Spleen (tissue), 11 donors: Measurements from ENCODE around the gene BFSP1. TPM values are rescaled to one million over a fixed set of nuclear protein-coding genes. Genes with fewer than 3 reads are reported as not detected.

Experiments
- DNase-seq: peaks from one replicate; pipeline ENCODE4 v3.0.0-alpha.2; 2020
- H3K27ac ChIP-seq, 8 donors: fragments of 200-600 bp; sonication (generic) in 7 of 8; 1 replicate in 4 of 8; 2 replicates in 4 of 8; pipeline versions ENCODE4 v1.5.0 to v1.8.0; 2016 to 2021; ENCODE audit warnings: inconsistent platforms in 4 of 8, mild to moderate bottlenecking in 4 of 8, moderate library complexity in 1 of 8
- H3K27me3 ChIP-seq, 7 donors: fragments of 200-600 bp; sonication (generic) in 6 of 7; replicated peaks in 1 of 7; 1 replicate in 4 of 7; 2 replicates in 3 of 7; pipeline versions ENCODE4 v1.5.0 to v1.8.0; 2016 to 2021; ENCODE audit warnings: inconsistent platforms in 3 of 7, mild to moderate bottlenecking in 1 of 7
- H3K36me3 ChIP-seq, 6 donors: fragments of 200-600 bp; sonication (generic) in 5 of 6; 1 replicate in 4 of 6; 2 replicates in 2 of 6; pipeline versions ENCODE4 v1.5.0 to v1.8.0; 2016 to 2021; ENCODE audit warnings: inconsistent platforms in 2 of 6
- H3K4me1 ChIP-seq, 6 donors: fragments of 200-600 bp; sonication (generic) in 5 of 6; 1 replicate in 3 of 6; 2 replicates in 3 of 6; pipeline versions ENCODE4 v1.5.0 to v1.8.0; 2016 to 2021; ENCODE audit warnings: inconsistent platforms in 3 of 6
- H3K4me3 ChIP-seq, 8 donors: fragments of 200-600 bp; sonication (generic) in 7 of 8; 1 replicate in 4 of 8; 2 replicates in 4 of 8; pipeline versions ENCODE4 v1.5.0 to v1.8.0; 2016 to 2021; ENCODE audit warnings: inconsistent platforms in 4 of 8, mild to moderate bottlenecking in 4 of 8, moderate library complexity in 2 of 8
- H3K9me3 ChIP-seq, 8 donors: fragments of 200-600 bp; sonication (generic) in 7 of 8; 1 replicate in 4 of 8; 2 replicates in 4 of 8; pipeline versions ENCODE4 v1.5.0 to v1.8.0; 2016 to 2021; ENCODE audit warnings: inconsistent platforms in 4 of 8
- POLR2A ChIP-seq, 3 donors: fragments of 450-650 bp; IDR thresholded peaks; one replicate each; pipeline ENCODE4 v1.5.1; 2017; ENCODE audit warnings: antibody characterized with exemption in 3 of 3, mild to moderate bottlenecking in 1 of 3
- POLR2AphosphoS5 ChIP-seq, 3 donors: sonication (generic); formaldehyde crosslinking; IDR thresholded peaks; one replicate each; pipeline ENCODE4 v1.5.1; 2017; ENCODE audit warnings: antibody characterized with exemption in 3 of 3
- WGBS, 5 donors: extraction: QIAGEN DNeasy Blood & Tissue Kit in 3 of 5; methylation state at CpG; one replicate each; pipeline versions ENCODE4 v1.1.5 to v1.1.7; 2013 to 2018; 5-methylcytosine and 5-hydroxymethylcytosine counted together
- intact Hi-C: fragments of 100-400 bp; cut with DNase I; formaldehyde crosslinking; loops from one replicate; pipeline ENCODE4 v1.15.0; 2023; ENCODE audit warnings: low total_unique reads
- polyA plus RNA-seq, 3 donors: library from polyadenylated mRNA; stranded (reverse); fragments of 200-250 nt; gene quantifications; one replicate each; pipeline ENCODE4 v1.2.1, GENCODE V29; 2013
- total RNA-seq, 7 donors: library from RNA; depleted of rRNA in 3 of 7; stranded (reverse); fragments of >200 nt in 3 of 7; fragmentation: NEBNext Ultra II Directional in 4 of 7; extraction: Animal tissue kit (Norgen Biotek cat#: 25700) in 4 of 7; gene quantifications; one replicate each; pipeline versions ENCODE4 v1.1.0 to v1.2.1, GENCODE V29; 2016 to 2021
- TF ChIP-seq, protein P1 (sequence below), 11 experiments: fragments of 200-600 bp in 7 of 11; fragments of 450-650 bp in 4 of 11; sonication (generic) in 4 of 11; IDR thresholded peaks in 8 of 11; conservative IDR thresholded peaks in 3 of 11; 1 replicate in 7 of 11; 2 replicates in 4 of 11; pipeline versions ENCODE4 v1.4.0 to v1.8.0; 2016 to 2021; ENCODE audit warnings: antibody characterized with exemption in 11 of 11, inconsistent platforms in 4 of 11, mild to moderate bottlenecking in 1 of 11
- donor health status: healthy with polysubstance abuse.
- donor health status: DM: no; HTN: no; CAD: no; lungs with moderate emphysema.
- donor health status: DM: no; HTN: no; CAD: no.
- donor health status: Bipolar disorder and iron deficiency.
- donor health status: healthy.
- donor health status: DM: no; HTN: no; CAD: no.
- donor health status: DM: yes; HTN: yes; CAD: no.

The BFSP1 gene
- total and polyA plus RNA-seq, 10 donors = 0.13 to 0.86 (median 0.41) TPM

DNA sequence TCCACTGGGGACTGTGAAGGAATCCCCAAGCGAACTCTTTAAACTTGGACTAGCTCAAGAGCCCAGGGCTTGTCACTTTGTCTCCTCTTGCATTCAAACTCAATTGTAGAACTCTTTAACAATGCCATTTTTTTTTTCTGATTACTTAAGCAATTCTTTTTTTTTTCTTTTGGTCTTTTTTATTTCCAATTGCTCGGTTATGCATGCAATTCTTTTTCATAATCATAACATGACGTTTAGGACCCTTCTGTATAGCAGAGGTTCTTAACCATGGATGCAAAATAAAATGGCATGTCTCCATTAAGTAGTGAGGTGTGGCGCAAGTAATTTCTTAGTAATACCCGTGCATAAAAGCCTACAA is 466 bp upstream of the BFSP1 start:
- Histone ChIP-seq H3K27me3 (peaks cover 0 to 32% (median 11%) of the 10 kb centered on the region in 7 donors), H3K9me3 (no peaks in the 10 kb centered on the region), H3K4me1 (peaks cover 0 to 21% (median 15%) of the 10 kb centered on the region in 6 donors), H3K36me3 (no peaks in the 10 kb centered on the region), H3K27ac (peak overlapping the region in 4 of 8 donors; percentile 51 to 65 (median 61)), H3K4me3 (peak overlapping the region in 7 of 8 donors; percentile 14 to 75 (median 50))
- 69 to 84% (median 73%) methylated on average over 5 of the region's 5 CpGs for WGBS, 5 donors
- TF ChIP-seq POLR2A (IDR thresholded peaks at IDR 0.05) = no peak
- TF ChIP-seq POLR2AphosphoS5 (IDR thresholded peaks at IDR 0.05) = no peak
- TF ChIP-seq, protein P1, sequence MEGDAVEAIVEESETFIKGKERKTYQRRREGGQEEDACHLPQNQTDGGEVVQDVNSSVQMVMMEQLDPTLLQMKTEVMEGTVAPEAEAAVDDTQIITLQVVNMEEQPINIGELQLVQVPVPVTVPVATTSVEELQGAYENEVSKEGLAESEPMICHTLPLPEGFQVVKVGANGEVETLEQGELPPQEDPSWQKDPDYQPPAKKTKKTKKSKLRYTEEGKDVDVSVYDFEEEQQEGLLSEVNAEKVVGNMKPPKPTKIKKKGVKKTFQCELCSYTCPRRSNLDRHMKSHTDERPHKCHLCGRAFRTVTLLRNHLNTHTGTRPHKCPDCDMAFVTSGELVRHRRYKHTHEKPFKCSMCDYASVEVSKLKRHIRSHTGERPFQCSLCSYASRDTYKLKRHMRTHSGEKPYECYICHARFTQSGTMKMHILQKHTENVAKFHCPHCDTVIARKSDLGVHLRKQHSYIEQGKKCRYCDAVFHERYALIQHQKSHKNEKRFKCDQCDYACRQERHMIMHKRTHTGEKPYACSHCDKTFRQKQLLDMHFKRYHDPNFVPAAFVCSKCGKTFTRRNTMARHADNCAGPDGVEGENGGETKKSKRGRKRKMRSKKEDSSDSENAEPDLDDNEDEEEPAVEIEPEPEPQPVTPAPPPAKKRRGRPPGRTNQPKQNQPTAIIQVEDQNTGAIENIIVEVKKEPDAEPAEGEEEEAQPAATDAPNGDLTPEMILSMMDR (IDR thresholded peaks at IDR 0.05 in 8 of 11, conservative IDR thresholded peaks at IDR 0.05 in 3 of 11) = no peak
- intact Hi-C loops = loop anchor here (10.0 kb wide), 2 partner anchors 373 to 463 kb away; no protein-coding TSS in a partner anchor
- DNase-seq = no peak

DNA sequence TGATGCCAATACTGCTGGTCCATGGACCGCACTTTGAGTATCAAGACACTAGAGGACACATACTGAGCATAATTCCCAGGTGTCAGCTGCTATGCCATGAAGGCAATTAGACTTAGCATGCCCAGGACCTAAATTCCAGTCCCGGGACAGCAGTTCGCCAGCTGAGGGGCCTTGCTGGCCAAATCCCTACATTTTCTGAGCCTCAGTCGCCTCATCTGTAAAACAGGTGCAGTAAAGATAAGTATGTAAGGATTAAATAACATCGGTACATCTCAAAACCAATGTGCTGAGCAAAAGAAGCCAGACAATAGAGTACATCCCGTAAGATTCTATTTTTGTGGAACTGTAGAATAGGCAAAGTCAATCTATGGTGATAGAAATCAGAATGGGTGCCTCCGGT is 1.0 kb downstream of the BFSP1 start:
- TF ChIP-seq POLR2A (IDR thresholded peaks at IDR 0.05) (no peak), POLR2AphosphoS5 (IDR thresholded peaks at IDR 0.05) (no peak)
- TF ChIP-seq, protein P1 (IDR thresholded peaks at IDR 0.05 in 8 of 11, conservative IDR thresholded peaks at IDR 0.05 in 3 of 11) = no peak

DNA sequence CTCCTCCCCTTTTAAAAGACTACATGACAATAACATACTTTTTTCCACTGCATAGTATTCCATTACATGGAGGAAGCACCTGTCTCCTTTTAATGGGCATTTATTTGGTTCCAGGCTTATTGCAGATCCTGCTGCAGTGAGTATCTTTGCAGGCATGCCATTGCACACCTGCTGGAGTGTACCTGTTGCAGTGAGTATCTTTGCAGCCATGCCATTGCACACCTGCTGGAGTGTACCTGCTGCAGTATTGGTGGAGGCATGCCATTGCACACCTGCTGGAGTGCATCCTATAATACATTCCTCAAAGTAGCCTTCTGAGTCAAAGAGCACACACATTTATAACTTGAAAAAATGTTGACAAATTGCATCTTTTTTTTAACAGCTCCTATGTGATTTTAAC is 1.6 kb downstream of the BFSP1 start:
- TF ChIP-seq, protein P1 (IDR thresholded peaks at IDR 0.05 in 8 of 11, conservative IDR thresholded peaks at IDR 0.05 in 3 of 11) = no peak
- Histone ChIP-seq H3K4me3 (no peak overlapping the region), H3K9me3 (no peaks in the 10 kb centered on the region), H3K36me3 (no peaks in the 10 kb centered on the region), H3K27me3 (peaks cover 0 to 32% (median 11%) of the 10 kb centered on the region in 7 donors), H3K4me1 (peaks cover 0 to 20% (median 15%) of the 10 kb centered on the region in 6 donors), H3K27ac (no peak overlapping the region)
- no peak for DNase-seq
- intact Hi-C loops = no loop called here

More for the DNA sequence above, 1.0 kb downstream of the BFSP1 start:
- Histone ChIP-seq H3K36me3 (no peaks in the 10 kb centered on the region), H3K4me3 (no peak overlapping the region), H3K9me3 (no peaks in the 10 kb centered on the region), H3K4me1 (peaks cover 0 to 20% (median 15%) of the 10 kb centered on the region in 6 donors), H3K27ac (no peak overlapping the region), H3K27me3 (peaks cover 0 to 32% (median 11%) of the 10 kb centered on the region in 7 donors)
- WGBS, 5 donors = 86 to 91% (median 88%) methylated on average over 7 of the region's 7 CpGs
- no peak for DNase-seq
- intact Hi-C loops = loop anchor here (10.0 kb wide), 2 partner anchors 375 to 465 kb away; no protein-coding TSS in a partner anchor

DNA sequence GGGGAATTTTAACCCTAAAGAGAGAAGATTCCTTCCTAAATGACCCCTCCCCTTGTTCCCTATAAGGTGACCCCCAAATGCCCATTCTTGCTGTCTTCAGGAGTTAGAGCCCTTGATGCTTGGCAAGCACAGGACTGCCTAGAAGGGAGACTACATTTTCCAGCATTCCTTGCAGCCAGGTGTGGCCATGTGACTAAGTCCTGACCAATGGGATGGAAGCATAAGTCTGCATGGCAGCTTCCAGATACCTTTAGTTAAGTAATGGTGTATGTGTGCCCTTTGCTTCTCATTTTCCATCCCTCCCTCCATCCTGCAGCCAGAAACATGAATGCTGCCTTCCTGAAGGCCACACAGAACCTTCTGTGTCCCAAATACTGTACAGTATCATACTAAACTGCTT is 5.5 kb downstream of the BFSP1 start:
- no peaks in the 10 kb centered on the region for H3K36me3 ChIP-seq
- DNase-seq = no peak
- H3K4me3 ChIP-seq = no peak overlapping the region
- H3K4me1 ChIP-seq = peaks cover 0 to 9% (median 3%) of the 10 kb centered on the region in 6 donors
- H3K27me3 ChIP-seq = peaks cover 0 to 12% (median 3%) of the 10 kb centered on the region in 7 donors
- H3K9me3 ChIP-seq = no peaks in the 10 kb centered on the region
- intact Hi-C loops = no loop called here
- H3K27ac ChIP-seq = no peak overlapping the region
- no peak for TF ChIP-seq POLR2AphosphoS5 (IDR thresholded peaks at IDR 0.05)
- no peak for TF ChIP-seq POLR2A (IDR thresholded peaks at IDR 0.05)
- TF ChIP-seq, protein P1 (IDR thresholded peaks at IDR 0.05 in 8 of 11, conservative IDR thresholded peaks at IDR 0.05 in 3 of 11) = no peak
